HG02759 (cell line): ENCODE data around the gene FHAD1.

ENCODE experiments used
- ATAC-seq: cut with Tn5 transposase; IDR thresholded peaks from one replicate; pipeline ENCODE4 v1.9.1; 2021; ENCODE audit warnings: mild to moderate bottlenecking, moderate library complexity; ENCODE audit not compliant: unreplicated experiment

Gene FHAD1

DNA sequence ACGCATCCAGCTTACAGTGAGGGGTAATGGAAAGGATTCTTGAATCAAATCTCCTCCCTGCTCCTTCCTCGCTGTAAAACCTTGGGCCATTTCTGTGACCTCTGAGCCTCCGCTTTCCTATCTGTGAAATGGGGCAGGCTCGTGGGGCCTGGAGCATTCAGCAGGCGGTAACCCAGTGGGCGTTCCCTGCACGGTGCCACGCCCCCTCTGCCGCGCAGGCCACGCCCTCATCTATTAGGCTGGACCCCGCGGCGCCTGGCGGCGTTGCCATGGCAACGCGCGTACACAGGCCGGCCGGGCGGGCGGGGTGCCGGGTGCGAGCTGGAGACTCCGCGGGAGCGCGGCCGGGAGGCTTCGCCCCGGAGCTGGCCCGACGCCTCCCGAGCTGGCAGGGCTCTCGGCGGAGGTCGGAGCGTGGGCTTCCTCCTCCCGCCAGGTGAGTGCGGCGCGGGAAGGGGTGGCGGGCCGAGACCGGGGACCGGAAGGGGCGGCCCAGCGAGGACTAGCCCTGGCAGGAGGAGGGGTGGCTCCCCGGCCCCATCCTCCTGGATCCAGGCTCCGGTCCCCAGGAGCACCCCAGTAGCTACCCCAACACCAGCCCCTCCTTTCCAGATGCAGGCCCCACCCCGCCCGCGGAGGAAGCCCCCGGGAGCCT is at the start of gene FHAD1:
Gene FHAD1 (plus strand): TSS at position 264 of the 655 bp plus-strand sequence. CDS start 4,562 bp downstream, outside the sequence.
- ATAC-seq, result no peak

GRCh38 chr1:15197591-15198447 is 49.2 kb upstream of the FHAD1 start:
- no peak for ATAC-seq

DNA sequence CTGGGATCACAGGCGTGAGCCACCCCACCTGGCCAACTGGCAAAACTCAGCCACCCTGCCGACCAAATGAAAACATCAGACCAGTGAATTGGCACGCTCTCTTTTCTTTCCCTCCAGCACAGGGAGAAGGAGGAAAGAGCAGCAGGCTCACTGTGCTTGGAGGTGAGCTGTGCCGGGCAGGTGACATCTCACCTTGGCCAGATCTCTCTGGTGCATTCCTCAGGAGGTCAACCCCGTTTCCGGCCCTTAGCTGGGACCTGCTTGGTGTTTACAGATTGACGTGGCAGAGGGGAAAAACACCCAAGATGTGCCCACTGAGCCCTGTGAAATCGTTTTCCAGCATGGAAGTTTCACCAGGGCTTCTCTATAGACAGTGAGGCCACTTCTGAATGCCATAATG is 48.3 kb upstream of the FHAD1 start:
- ATAC-seq, result no peak

GRCh38 chr1:15201221-15201620 is 45.8 kb upstream of the FHAD1 start:
- no peak for ATAC-seq

DNA sequence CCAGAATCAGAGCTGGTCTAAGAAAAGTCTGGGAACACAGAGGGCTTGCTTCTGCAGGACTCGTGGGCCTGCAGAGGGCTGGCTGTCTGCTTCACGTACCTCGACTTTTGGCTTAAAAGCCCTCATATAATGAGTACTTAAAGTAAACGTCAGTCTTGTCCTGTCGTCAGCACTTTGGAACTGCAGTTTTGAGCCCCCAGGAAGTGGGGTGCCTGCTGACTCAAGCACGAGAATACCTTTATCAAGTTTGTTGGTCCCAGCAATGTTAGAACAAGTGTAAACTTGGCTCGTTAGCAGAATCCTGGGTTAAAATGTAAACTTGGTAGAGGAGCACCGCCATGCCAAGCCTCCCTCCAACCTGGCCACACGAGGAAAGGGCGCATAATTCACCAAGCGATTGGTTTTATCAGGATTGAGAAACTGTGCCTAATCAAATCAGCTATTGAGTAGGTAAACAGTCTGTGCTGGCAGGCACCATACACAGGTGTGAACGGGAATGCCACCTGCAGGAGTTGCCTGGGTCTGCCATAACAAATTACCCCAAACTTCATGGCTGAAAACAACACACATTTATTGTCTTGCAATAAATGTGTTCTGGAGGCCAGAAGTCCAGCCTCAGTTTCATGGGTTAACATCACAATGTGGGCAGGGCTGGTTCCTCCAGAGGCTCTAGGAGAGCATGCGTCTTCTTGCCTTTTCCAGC is 45.0 kb upstream of the FHAD1 start:
- no peak for ATAC-seq

DNA sequence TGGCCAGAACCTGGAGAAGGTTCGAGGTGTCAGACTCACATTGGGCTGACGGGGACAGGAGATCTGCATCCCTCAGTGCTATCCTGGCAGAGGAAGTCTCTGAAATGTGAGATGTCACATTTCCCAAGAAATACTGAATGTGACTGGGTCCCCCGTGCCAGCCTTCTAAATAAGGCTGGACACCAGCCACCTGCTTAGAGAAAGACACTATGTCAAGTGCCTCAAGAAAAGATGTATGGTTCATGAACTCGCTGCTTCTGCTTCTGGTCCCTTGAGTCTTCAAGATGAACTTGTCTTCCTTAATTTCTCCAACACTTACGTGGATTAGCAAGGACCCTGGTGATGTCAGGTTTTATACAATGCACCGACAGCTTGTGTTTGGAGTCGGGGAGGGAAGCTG is 42.1 kb upstream of the FHAD1 start:
- no peak for ATAC-seq

- no peak for ATAC-seq
These were observed 41.3 kb upstream of the FHAD1 start for GRCh38 chr1:15205586-15206346.

- no peak for ATAC-seq
These were observed 40.5 kb upstream of the FHAD1 start for GRCh38 chr1:15206418-15207030.

- ATAC-seq, result no peak
These were observed 39.8 kb upstream of the FHAD1 start for GRCh38 chr1:15207031-15207828.

- no peak for ATAC-seq
These were observed 39.1 kb upstream of the FHAD1 start for GRCh38 chr1:15207829-15208429.

- ATAC-seq, result no peak
These were observed 36.2 kb upstream of the FHAD1 start for GRCh38 chr1:15210651-15211375.

- ATAC-seq, result no peak
These were observed 35.6 kb upstream of the FHAD1 start for GRCh38 chr1:15211424-15211823.

- no peak for ATAC-seq
These were observed 34.6 kb upstream of the FHAD1 start for GRCh38 chr1:15212216-15212953.

- ATAC-seq, result no peak
These were observed 34.1 kb upstream of the FHAD1 start for GRCh38 chr1:15212954-15213291.

- ATAC-seq, result no peak
These were observed 33.6 kb upstream of the FHAD1 start for GRCh38 chr1:15213341-15213821.

- no peak for ATAC-seq
These were observed 32.5 kb upstream of the FHAD1 start for GRCh38 chr1:15214527-15214926.

GRCh38 chr1:15215116-15215515 is 31.9 kb upstream of the FHAD1 start:
- ATAC-seq, result no peak

DNA sequence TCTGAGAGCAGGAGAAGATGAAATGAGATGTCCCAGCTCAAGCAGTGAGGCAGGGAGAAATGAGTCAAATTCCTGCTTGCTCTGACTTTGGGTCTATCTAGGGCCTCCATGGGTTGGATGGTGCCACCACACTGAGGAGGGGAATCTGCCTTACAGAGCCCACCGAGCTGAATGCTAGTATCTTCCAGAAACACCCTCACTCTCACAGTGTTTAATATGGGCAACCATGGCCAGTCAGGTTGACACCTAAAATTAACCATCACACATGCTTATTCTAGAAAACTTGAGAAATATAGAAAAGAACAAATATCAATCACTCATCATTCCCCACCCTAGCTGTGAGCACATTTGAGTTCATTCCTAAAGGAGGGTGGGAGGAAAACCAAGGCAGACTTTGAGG is 29.4 kb upstream of the FHAD1 start:
- no peak for ATAC-seq
